A549 (cell line): Measurements from ENCODE around the gene EIF2B2.

ENCODE experiments used
- CEBPB ChIP-seq, 2 experiments: fragments of >200 bp in 1 of 2; sonication (Bioruptor Twin) in 1 of 2; formaldehyde crosslinking in 1 of 2; IDR thresholded peaks; 2 replicates each; pipeline ENCODE4 v1.6.1; 2012 to 2016
- CHD2 ChIP-seq: fragments of 150-350 bp; IDR thresholded peaks from 2 replicates; pipeline ENCODE4 v1.6.1; 2014; ENCODE audit warnings: low read length; ENCODE audit not compliant: partially characterized antibody
- CTCF ChIP-seq: fragments of >200 bp; sonication (Bioruptor Twin); formaldehyde crosslinking; IDR thresholded peaks from 3 replicates; pipeline ENCODE4 v1.5.1; 2016
- EP300 ChIP-seq, 2 experiments: fragments of >200 bp; sonication (Bioruptor Twin); formaldehyde crosslinking; IDR thresholded peaks; 2 replicates in 1 of 2; 3 replicates in 1 of 2; pipeline ENCODE4 v1.6.1; 2016 to 2017
- FOSL2 ChIP-seq, 2 experiments: fragments of 450-650 bp in 1 of 2; fragments of >200 bp in 1 of 2; sonication (Bioruptor Twin) in 1 of 2; formaldehyde crosslinking; IDR thresholded peaks; 2 replicates each; pipeline versions ENCODE4 v1.5.0 to v1.6.1; 2016 to 2020; ENCODE audit warnings: mild to moderate bottlenecking in 1 of 2, moderate library complexity in 1 of 2
- KDM1A ChIP-seq: fragments of 200-600 bp; sonication (generic); IDR thresholded peaks from 2 replicates; pipeline ENCODE4 v1.6.1; 2016; ENCODE audit warnings: low read depth, mild to moderate bottlenecking
- MAFK ChIP-seq: fragments of 450-650 bp; IDR thresholded peaks from 2 replicates; pipeline ENCODE4 v1.6.1; 2014; ENCODE audit not compliant: partially characterized antibody
- MAZ ChIP-seq: fragments of 150-350 bp; IDR thresholded peaks from 2 replicates; pipeline ENCODE4 v1.6.1; 2014; ENCODE audit warnings: antibody characterized with exemption, low read depth, low read length, borderline replicate concordance
- MYC ChIP-seq: IDR thresholded peaks from 2 replicates; pipeline ENCODE4 v1.6.1; 2012; ENCODE audit warnings: mild to moderate bottlenecking, inconsistent platforms, low read length, improper control_type of control experiment, borderline replicate concordance
- PHF8 ChIP-seq: fragments of 200-600 bp; sonication (generic); IDR thresholded peaks from 2 replicates; pipeline ENCODE4 v1.6.1; 2016; ENCODE audit warnings: low read depth, mild to moderate bottlenecking, antibody characterized with exemption, moderate library complexity, borderline replicate concordance
- POLR2A ChIP-seq: IDR thresholded peaks from 2 replicates; pipeline ENCODE4 v1.6.1; 2012; ENCODE audit warnings: mild to moderate bottlenecking, low read length
- REST ChIP-seq: fragments of 200-600 bp; sonication (generic); IDR thresholded peaks from 2 replicates; pipeline ENCODE4 v1.6.1; 2016; ENCODE audit warnings: antibody characterized with exemption, mild to moderate bottlenecking, moderate library complexity
- SMC3 ChIP-seq: fragments of >200 bp; sonication (Bioruptor Twin); formaldehyde crosslinking; IDR thresholded peaks from 3 replicates; pipeline ENCODE4 v1.6.1; 2018; ENCODE audit warnings: inconsistent platforms

- TF ChIP-seq CTCF (no peak), CEBPB (IDR thresholded peaks at IDR 0.05) (no peak), FOSL2 (IDR thresholded peaks at IDR 0.05) (no peak), FOSL2 (CRISPR knock-in tag; IDR thresholded peaks at IDR 0.05) (no peak), CHD2 (no peak), SMC3 (no peak), MAZ (no peak), EP300 (IDR thresholded peaks at IDR 0.05) (no peak), KDM1A (no peak), POLR2A (no peak), MAFK (no peak), MYC (no peak), REST (no peak), PHF8 (no peak)
Observed at GRCh38 chr14:75001261-75001660, 1.5 kb upstream of the EIF2B2 start.
